Gastrocnemius medialis (tissue), 4 donors: ENCODE measurements around the gene GPRIN3. TPM values are rescaled to one million over a fixed set of nuclear protein-coding genes. Genes with fewer than 3 reads are reported as not detected.

Source experiments
- ATAC-seq, 2 donors: fragments of 150-250 bp; one replicate each; pipeline ENCODE4 v1.9.1; 2016
- DNase-seq, 2 donors: peaks; one replicate each; pipeline ENCODE4 v3.0.0-alpha.2; 2019
- H3K27ac ChIP-seq, 4 donors: fragments of 200-600 bp; sonication (generic); 1 replicate in 1 of 4; 2 replicates in 3 of 4; pipeline ENCODE4 v1.5.1; 2016 to 2018; ENCODE audit warnings: mild to moderate bottlenecking in 2 of 4, moderate library complexity in 1 of 4
- H3K27me3 ChIP-seq, 3 donors: fragments of 200-600 bp; sonication (generic) in 2 of 3; 1 replicate in 1 of 3; 2 replicates in 2 of 3; pipeline versions ENCODE4 v1.5.1 to v1.6.0; 2016 to 2019; ENCODE audit warnings: mild to moderate bottlenecking in 1 of 3, moderate library complexity in 1 of 3
- H3K36me3 ChIP-seq, 2 donors: fragments of 200-600 bp; sonication (generic) in 1 of 2; one replicate each; pipeline ENCODE4 v1.5.1; 2017 to 2018
- H3K4me1 ChIP-seq, 2 donors: fragments of 200-600 bp; sonication (generic) in 1 of 2; one replicate each; pipeline ENCODE4 v1.5.1; 2016 to 2017; ENCODE audit warnings: mild to moderate bottlenecking in 2 of 2
- H3K4me3 ChIP-seq, 4 donors: fragments of 200-600 bp; sonication (generic) in 3 of 4; 1 replicate in 1 of 4; 2 replicates in 3 of 4; pipeline ENCODE4 v1.5.1; 2016 to 2019; ENCODE audit warnings: mild to moderate bottlenecking in 2 of 4
- H3K9me3 ChIP-seq, 3 donors: fragments of 200-600 bp; sonication (generic) in 2 of 3; 1 replicate in 1 of 3; 2 replicates in 2 of 3; pipeline ENCODE4 v1.5.1; 2016 to 2019
- CTCF ChIP-seq, 5 experiments: fragments of 450-650 bp in 3 of 5; fragments of 200-600 bp in 2 of 5; sonication (generic) in 2 of 5; IDR thresholded peaks in 4 of 5; conservative IDR thresholded peaks in 1 of 5; 1 replicate in 4 of 5; 2 replicates in 1 of 5; pipeline ENCODE4 v1.5.1; 2016 to 2019; ENCODE audit warnings: antibody characterized with exemption in 5 of 5, mild to moderate bottlenecking in 3 of 5, moderate library complexity in 3 of 5
- POLR2A ChIP-seq, 2 donors: fragments of 450-650 bp; IDR thresholded peaks; one replicate each; pipeline ENCODE4 v1.6.1; 2017; ENCODE audit warnings: antibody characterized with exemption in 2 of 2, mild to moderate bottlenecking in 2 of 2, moderate library complexity in 2 of 2
- in situ Hi-C, 4 donors: fragments of 200-750 bp; cut with MboI; loops; one replicate each; pipeline versions ENCODE4 v1.15.0 to v1.8.0; 2017; ENCODE audit warnings: low sequenced_read_pairs in 4 of 4
- intact Hi-C: fragments of 100-400 bp; cut with DNase I; formaldehyde crosslinking; loops from one replicate; pipeline ENCODE4 v1.15.1; 2023; ENCODE audit warnings: low total_unique reads
- total RNA-seq, 4 donors: library from RNA; depleted of rRNA; stranded (reverse); fragments of >200 nt; gene quantifications; one replicate each; pipeline versions ENCODE4 v1.1.0 to v1.2.3, GENCODE V29; 2016

The GPRIN3 gene
- total RNA-seq, 4 donors from 2014 or later = 1.2 to 3.1 (median 1.8) TPM

- H3K27me3 ChIP-seq = peaks cover 5 to 13% (median 9%) of the 10 kb centered on the region in 3 donors
- in situ Hi-C loops (no loop called here), intact Hi-C loops (loop anchor here (10.0 kb wide), 1 partner anchor 112 kb away; no protein-coding TSS in a partner anchor)
- no peaks in the 10 kb centered on the region for H3K36me3 ChIP-seq
- peak overlapping the region in 1 of 4 donors; percentile 27 for H3K27ac ChIP-seq
- no peak overlapping the region for H3K4me3 ChIP-seq
- H3K9me3 ChIP-seq = no peaks in the 10 kb centered on the region
- DNase-seq = peak in 1 of 2 donors; percentile 17
- no peak for ATAC-seq
- TF ChIP-seq CTCF (IDR thresholded peaks at IDR 0.05 in 4 of 5, conservative IDR thresholded peaks at IDR 0.05 in 1 of 5) = no peak
- TF ChIP-seq POLR2A (IDR thresholded peaks at IDR 0.05) = no peak
- H3K4me1 ChIP-seq = no peaks in the 10 kb centered on the region
Measured at GRCh38 chr4:89303177-89303576, 4.4 kb downstream of the GPRIN3 start.

GRCh38 chr4:89301902-89302301, 5.7 kb downstream of the GPRIN3 start:
- ATAC-seq = no peak
- intact Hi-C loops (loop anchor here (10.0 kb wide), 1 partner anchor 113 kb away; no protein-coding TSS in a partner anchor), in situ Hi-C loops (no loop called here)
- TF ChIP-seq POLR2A (IDR thresholded peaks at IDR 0.05) (no peak), CTCF (IDR thresholded peaks at IDR 0.05 in 4 of 5, conservative IDR thresholded peaks at IDR 0.05 in 1 of 5) (no peak)
- peak overlapping the region in 1 of 4 donors; percentile 24 for H3K27ac ChIP-seq
- DNase-seq = no peak
- H3K36me3 ChIP-seq = no peaks in the 10 kb centered on the region
- H3K9me3 ChIP-seq = no peaks in the 10 kb centered on the region
- no peaks in the 10 kb centered on the region for H3K4me1 ChIP-seq
- H3K4me3 ChIP-seq = no peak overlapping the region
- peaks cover 0 to 3% (median 0%) of the 10 kb centered on the region in 3 donors for H3K27me3 ChIP-seq

GRCh38 chr4:89301003-89301402, 6.6 kb downstream of the GPRIN3 start:
- H3K4me3 ChIP-seq = no peak overlapping the region
- intact Hi-C loops (loop anchor here (10.0 kb wide), 1 partner anchor 114 kb away; no protein-coding TSS in a partner anchor), in situ Hi-C loops (no loop called here)
- H3K36me3 ChIP-seq = no peaks in the 10 kb centered on the region
- H3K4me1 ChIP-seq = no peaks in the 10 kb centered on the region
- TF ChIP-seq CTCF (IDR thresholded peaks at IDR 0.05 in 4 of 5, conservative IDR thresholded peaks at IDR 0.05 in 1 of 5) (no peak), POLR2A (IDR thresholded peaks at IDR 0.05) (no peak)
- no peak overlapping the region for H3K27ac ChIP-seq
- DNase-seq = no peak
- ATAC-seq = no peak
- no peaks in the 10 kb centered on the region for H3K9me3 ChIP-seq
- H3K27me3 ChIP-seq = no peaks in the 10 kb centered on the region

- no peaks in the 10 kb centered on the region for H3K36me3 ChIP-seq
- ATAC-seq = no peak
- no peak overlapping the region for H3K4me3 ChIP-seq
- intact Hi-C loops (loop anchor here (10.0 kb wide), 1 partner anchor 114 kb away; no protein-coding TSS in a partner anchor), in situ Hi-C loops (no loop called here)
- no peaks in the 10 kb centered on the region for H3K9me3 ChIP-seq
- no peaks in the 10 kb centered on the region for H3K27me3 ChIP-seq
- no peak for DNase-seq
- no peak overlapping the region for H3K27ac ChIP-seq
- no peaks in the 10 kb centered on the region for H3K4me1 ChIP-seq
- no peak for TF ChIP-seq CTCF (IDR thresholded peaks at IDR 0.05 in 4 of 5, conservative IDR thresholded peaks at IDR 0.05 in 1 of 5)
- no peak for TF ChIP-seq POLR2A (IDR thresholded peaks at IDR 0.05)
Measured at GRCh38 chr4:89300499-89300898, 7.1 kb downstream of the GPRIN3 start.

GRCh38 chr4:89300060-89300459, 7.5 kb downstream of the GPRIN3 start:
- ATAC-seq = no peak
- Histone ChIP-seq H3K27ac (no peak overlapping the region), H3K9me3 (no peaks in the 10 kb centered on the region), H3K36me3 (no peaks in the 10 kb centered on the region), H3K4me1 (no peaks in the 10 kb centered on the region), H3K4me3 (no peak overlapping the region), H3K27me3 (no peaks in the 10 kb centered on the region)
- in situ Hi-C loops = no loop called here
- intact Hi-C loops = loop anchor here (10.0 kb wide), 1 partner anchor 115 kb away; no protein-coding TSS in a partner anchor
- no peak for DNase-seq
- no peak for TF ChIP-seq POLR2A (IDR thresholded peaks at IDR 0.05)
- no peak for TF ChIP-seq CTCF (IDR thresholded peaks at IDR 0.05 in 4 of 5, conservative IDR thresholded peaks at IDR 0.05 in 1 of 5)
